OCI-LY3 (cell line): ENCODE results near the gene NDST1.
A peak's percentile ranks its signal among the peaks of the same experiment; 100 is the strongest.

Source experiments
- H2AFZ ChIP-seq: fragments of 200-600, 300-600 bp; shearing (Covaris generic); 2 replicates; pipeline ENCODE4 v1.6.0; 2014; ENCODE audit warnings: antibody characterized with exemption, low read depth, low read length
- H3K27ac ChIP-seq: fragments of 200-600, 300-600 bp; sonication (generic); 2 replicates; pipeline ENCODE4 v1.5.1; 2014; ENCODE audit warnings: mild to moderate bottlenecking, low read length, moderate library complexity, mixed read lengths
- H3K27me3 ChIP-seq: fragments of 200-600, 300-600 bp; sonication (generic); 2 replicates; pipeline ENCODE4 v1.6.1; 2014; ENCODE audit warnings: low read depth, low read length, mixed read lengths
- H3K36me3 ChIP-seq: fragments of 200-600, 300-600 bp; sonication (generic); replicated peaks from 2 replicates; pipeline ENCODE3; 2014; ENCODE audit warnings: low read depth, low read length, mixed read lengths
- H3K4me1 ChIP-seq: fragments of 300-600, 200-600 bp; sonication (generic); 2 replicates; pipeline ENCODE4 v1.6.1; 2014; ENCODE audit warnings: low read length, mixed read lengths
- H3K4me2 ChIP-seq: fragments of 200-600, 300-600 bp; sonication (generic); 2 replicates; pipeline ENCODE4 v1.6.1; 2014; ENCODE audit warnings: low read length, mixed read lengths
- H3K4me3 ChIP-seq: fragments of 300-600, 200-600 bp; sonication (generic); 2 replicates; pipeline ENCODE4 v1.5.1; 2014; ENCODE audit warnings: antibody characterized with exemption, mild to moderate bottlenecking, low read length, moderate library complexity
- H3K79me2 ChIP-seq: fragments of 300-600, 200-600 bp; shearing (Covaris generic); 2 replicates; pipeline ENCODE4 v1.6.1; 2014; ENCODE audit warnings: mild to moderate bottlenecking, low read length, mixed read lengths
- H3K9ac ChIP-seq: fragments of 300-600, 200-600 bp; shearing (Covaris generic); 2 replicates; pipeline ENCODE4 v1.6.0; 2014; ENCODE audit warnings: mild to moderate bottlenecking, low read length, moderate library complexity
- H3K9me3 ChIP-seq: fragments of 200-600, 300-600 bp; shearing (Covaris generic); 2 replicates; pipeline ENCODE4 v1.6.1; 2014; ENCODE audit warnings: low read length, mixed read lengths; ENCODE audit not compliant: insufficient read depth
- H4K20me1 ChIP-seq: fragments of 200-600, 300-600 bp; sonication (generic); 2 replicates; pipeline ENCODE4 v1.6.1; 2016; ENCODE audit warnings: low read length, mixed read lengths; ENCODE audit not compliant: insufficient read depth
- EZH2phosphoT487 ChIP-seq: fragments of 200-600 bp; shearing (Covaris generic); IDR thresholded peaks from 2 replicates; pipeline ENCODE4 v1.6.1; 2018; ENCODE audit warnings: antibody characterized with exemption, mixed run types, low read depth
- TF ChIP-seq, protein P1 (sequence below): fragments of 200-600, 300-600 bp; sonication (generic); IDR thresholded peaks from 2 replicates; pipeline ENCODE4 v1.5.1; 2014; ENCODE audit warnings: antibody characterized with exemption, low read length, low read depth

The NDST1 gene

DNA sequence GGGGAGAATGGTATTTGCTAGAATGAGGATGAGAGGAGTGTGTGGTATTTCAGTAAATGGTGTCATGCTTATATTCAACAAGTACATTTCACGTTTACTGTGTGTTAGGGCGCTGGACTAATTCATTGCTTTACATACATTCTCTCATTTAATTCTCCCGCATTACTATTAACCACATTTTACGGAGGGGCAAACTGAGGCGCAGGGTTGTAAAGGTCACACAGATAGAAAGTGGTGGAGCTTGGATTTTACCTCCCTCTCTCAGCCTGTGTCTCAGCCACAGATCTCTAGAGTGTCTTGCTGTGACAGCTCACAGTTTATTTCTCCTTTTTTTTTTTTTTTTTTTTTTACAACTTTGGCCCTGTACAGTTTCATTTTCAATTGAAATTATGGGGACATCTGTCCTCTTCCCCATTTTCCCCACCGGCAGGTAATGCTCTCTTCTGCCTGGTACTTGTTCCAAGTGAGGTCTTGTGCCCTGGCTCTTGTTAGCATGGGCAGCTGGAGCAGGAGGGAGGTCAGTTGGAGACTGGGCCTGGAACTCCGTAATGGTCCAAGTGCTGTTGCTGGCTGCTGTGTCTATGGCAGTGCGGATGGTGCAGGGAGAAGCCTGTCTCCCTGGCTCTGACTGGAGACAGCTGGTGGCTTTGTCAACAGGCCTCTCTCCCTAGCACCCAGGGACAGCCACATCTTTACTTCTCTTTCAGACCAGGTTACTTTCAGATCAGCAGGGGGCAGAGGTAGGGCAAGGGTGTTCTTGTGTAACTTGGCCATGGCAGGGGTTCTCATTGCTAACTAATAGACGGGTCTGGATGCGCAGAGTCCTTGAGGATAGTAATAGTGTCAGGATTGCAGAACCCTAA lies 20.5 kb upstream of the NDST1 start:
- Histone ChIP-seq H3K9me3 (no peaks in the 10 kb centered on the region), H3K4me1 (peaks cover 44% of the 10 kb centered on the region), H3K4me3 (peak overlapping the region; percentile 99), H3K79me2 (peaks cover 56% of the 10 kb centered on the region), H3K36me3 (no peaks in the 10 kb centered on the region), H4K20me1 (peaks cover 5% of the 10 kb centered on the region), H3K27me3 (no peaks in the 10 kb centered on the region), H3K4me2 (peak overlapping the region; percentile 83), H3K9ac (peak overlapping the region; percentile 99), H2AFZ (no peak overlapping the region), H3K27ac (0 out of 2 replicates have a peak overlapping the region, but pooled peaks have one; percentile 18)
- no peak for TF ChIP-seq EZH2phosphoT487
- TF ChIP-seq, protein P1, sequence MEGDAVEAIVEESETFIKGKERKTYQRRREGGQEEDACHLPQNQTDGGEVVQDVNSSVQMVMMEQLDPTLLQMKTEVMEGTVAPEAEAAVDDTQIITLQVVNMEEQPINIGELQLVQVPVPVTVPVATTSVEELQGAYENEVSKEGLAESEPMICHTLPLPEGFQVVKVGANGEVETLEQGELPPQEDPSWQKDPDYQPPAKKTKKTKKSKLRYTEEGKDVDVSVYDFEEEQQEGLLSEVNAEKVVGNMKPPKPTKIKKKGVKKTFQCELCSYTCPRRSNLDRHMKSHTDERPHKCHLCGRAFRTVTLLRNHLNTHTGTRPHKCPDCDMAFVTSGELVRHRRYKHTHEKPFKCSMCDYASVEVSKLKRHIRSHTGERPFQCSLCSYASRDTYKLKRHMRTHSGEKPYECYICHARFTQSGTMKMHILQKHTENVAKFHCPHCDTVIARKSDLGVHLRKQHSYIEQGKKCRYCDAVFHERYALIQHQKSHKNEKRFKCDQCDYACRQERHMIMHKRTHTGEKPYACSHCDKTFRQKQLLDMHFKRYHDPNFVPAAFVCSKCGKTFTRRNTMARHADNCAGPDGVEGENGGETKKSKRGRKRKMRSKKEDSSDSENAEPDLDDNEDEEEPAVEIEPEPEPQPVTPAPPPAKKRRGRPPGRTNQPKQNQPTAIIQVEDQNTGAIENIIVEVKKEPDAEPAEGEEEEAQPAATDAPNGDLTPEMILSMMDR = peak; percentile 40

DNA sequence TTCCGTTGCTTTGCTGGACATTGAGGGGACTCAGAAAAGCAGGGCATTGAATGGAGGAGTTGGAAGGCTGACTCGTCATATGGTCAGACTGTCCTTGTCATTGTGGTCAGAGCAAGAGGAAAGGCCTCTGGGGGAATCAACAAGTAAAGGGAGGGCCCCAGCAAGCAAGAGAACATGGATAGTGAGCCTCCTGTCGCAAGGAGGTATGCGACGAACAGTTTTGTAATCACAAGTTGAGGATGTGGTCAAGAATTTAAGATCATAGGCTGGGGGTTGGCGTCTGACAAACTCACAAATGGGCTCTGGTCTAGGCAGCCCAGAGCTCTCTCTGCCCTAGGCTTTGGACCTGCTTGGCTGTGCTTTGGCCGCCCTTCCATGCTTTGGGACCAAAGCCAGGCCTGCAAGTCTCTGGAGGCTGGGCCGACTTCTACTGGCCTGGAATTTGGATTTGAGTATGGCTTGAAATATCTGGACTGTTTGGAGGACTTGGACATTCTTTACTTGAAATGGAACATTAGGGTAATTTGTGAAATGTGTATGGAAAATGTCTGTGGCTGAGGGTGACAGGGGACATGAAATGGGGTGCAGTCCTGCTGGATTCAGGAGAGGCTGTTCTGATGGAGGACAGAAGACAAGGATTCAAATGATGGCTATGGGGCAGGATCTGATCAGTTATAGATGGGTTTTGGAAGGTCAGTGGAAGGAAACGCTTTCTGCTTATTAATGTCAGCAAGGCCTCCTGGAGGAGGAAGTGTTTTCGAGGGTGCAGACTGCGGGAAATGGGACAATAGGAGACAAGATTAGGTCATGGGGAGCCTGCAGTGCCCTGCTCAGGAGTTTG lies 19.2 kb upstream of the NDST1 start:
- TF ChIP-seq, protein P1 = no peak
- TF ChIP-seq EZH2phosphoT487 = no peak
- H3K79me2 ChIP-seq = peaks cover 60% of the 10 kb centered on the region
- no peaks in the 10 kb centered on the region for H3K27me3 ChIP-seq
- no peak overlapping the region for H2AFZ ChIP-seq
- no peaks in the 10 kb centered on the region for H3K9me3 ChIP-seq
- no peak overlapping the region for H3K9ac ChIP-seq
- no peak overlapping the region; the same call in 1 of the 2 replicates for H3K4me3 ChIP-seq
- no peaks in the 10 kb centered on the region for H3K36me3 ChIP-seq
- H3K27ac ChIP-seq = no peak overlapping the region
- H3K4me1 ChIP-seq = peaks cover 44% of the 10 kb centered on the region
- peak overlapping the region; percentile 91 for H3K4me2 ChIP-seq
- peaks cover 5% of the 10 kb centered on the region for H4K20me1 ChIP-seq

DNA sequence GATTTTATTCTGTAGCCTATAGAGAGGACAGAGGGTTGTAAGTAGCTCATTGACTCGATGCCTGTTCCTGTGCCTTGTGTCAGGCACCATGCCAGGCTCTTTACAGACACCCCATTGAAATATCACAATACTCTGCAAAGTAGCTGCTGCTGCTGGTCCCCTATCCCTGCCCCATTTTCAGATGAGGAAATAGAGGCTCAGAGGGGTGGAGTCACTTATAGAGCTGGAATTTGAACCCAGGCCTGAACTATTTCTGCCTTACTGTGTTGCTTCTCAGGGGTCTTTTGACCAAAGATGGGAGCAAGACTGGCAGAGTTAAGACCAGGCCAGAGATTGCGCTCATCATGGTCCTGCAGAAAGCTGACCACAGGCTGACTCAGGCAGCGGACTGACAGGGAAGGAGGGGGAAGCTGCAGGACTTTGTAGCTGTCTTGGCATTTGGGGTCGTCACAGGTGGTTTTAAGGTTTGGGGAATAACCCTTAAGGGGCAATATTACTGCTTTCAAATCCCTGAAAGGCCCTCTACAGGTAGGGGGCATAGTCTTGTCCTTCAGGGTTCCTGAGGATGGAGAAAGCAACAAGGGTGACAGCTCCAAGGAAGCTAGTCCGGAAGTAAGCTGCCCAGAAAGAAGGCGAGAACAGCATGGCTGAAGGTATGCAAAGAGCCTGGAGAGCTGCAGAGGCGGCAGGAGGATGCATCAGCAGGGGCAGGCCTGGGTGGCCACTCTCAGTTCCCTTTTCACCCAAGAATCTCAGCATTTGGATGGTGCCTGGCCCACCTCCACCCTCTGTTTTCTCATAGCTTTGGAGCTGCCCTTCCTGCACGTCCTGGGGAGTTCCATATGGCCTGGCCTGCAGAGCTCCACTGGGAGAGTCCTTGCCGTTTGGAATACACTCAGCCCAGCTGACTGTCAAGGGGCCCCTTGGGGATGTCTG lies 18.3 kb upstream of the NDST1 start:
- Histone ChIP-seq H3K79me2 (peaks cover 60% of the 10 kb centered on the region), H3K9ac (peak overlapping the region; percentile 51; the same call in 1 of the 2 replicates), H3K36me3 (no peaks in the 10 kb centered on the region), H4K20me1 (peaks cover 5% of the 10 kb centered on the region), H3K4me1 (peaks cover 44% of the 10 kb centered on the region), H3K4me2 (peak overlapping the region; percentile 91), H3K27me3 (no peaks in the 10 kb centered on the region), H3K4me3 (peak overlapping the region; percentile 55), H3K9me3 (no peaks in the 10 kb centered on the region), H3K27ac (peak overlapping the region; percentile 71), H2AFZ (no peak overlapping the region)
- TF ChIP-seq, protein P1 = no peak
- no peak for TF ChIP-seq EZH2phosphoT487
